GM12875 (cell line): Measurements from ENCODE around the gene KDM6B.
"Not testable (repeated sequence)": the region's sequence is repeated elsewhere in the genome, so short reads cannot be mapped to it uniquely, and the experiment has no call there.

Experiments used
- H3K4me3 ChIP-seq: one replicate; pipeline ENCODE4 v1.5.1; 2011; ENCODE audit warnings: low read depth, low read length, control low read depth
- TF ChIP-seq, protein P1 (sequence below): IDR thresholded peaks from 2 replicates; pipeline ENCODE4 v1.5.1; 2011; ENCODE audit warnings: low read depth, mild to moderate bottlenecking, control low read depth, inconsistent platforms, low read length, moderate library complexity, borderline replicate concordance; ENCODE audit not compliant: insufficient read depth

KDM6B gene

DNA sequence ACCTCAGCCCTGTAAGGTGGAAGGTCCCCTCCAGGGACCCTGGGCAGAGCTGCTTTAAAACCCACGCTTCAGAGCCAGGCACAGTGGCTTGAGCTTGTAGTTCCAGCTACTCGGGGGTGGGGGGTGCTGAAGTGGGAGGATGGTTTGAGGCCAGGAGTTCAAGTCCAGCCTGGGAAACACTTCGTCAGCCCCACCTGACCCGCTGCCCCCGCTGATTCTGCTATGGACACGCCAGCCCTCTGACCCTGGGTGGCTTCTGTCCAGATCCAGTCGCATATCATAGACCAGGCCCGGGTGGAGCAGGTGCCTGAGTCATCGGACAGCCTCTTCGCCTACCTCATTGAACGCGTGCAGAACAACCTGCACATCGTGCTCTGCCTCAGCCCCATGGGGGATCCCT, 35.2 kb upstream of the KDM6B start:
- TF ChIP-seq, protein P1, sequence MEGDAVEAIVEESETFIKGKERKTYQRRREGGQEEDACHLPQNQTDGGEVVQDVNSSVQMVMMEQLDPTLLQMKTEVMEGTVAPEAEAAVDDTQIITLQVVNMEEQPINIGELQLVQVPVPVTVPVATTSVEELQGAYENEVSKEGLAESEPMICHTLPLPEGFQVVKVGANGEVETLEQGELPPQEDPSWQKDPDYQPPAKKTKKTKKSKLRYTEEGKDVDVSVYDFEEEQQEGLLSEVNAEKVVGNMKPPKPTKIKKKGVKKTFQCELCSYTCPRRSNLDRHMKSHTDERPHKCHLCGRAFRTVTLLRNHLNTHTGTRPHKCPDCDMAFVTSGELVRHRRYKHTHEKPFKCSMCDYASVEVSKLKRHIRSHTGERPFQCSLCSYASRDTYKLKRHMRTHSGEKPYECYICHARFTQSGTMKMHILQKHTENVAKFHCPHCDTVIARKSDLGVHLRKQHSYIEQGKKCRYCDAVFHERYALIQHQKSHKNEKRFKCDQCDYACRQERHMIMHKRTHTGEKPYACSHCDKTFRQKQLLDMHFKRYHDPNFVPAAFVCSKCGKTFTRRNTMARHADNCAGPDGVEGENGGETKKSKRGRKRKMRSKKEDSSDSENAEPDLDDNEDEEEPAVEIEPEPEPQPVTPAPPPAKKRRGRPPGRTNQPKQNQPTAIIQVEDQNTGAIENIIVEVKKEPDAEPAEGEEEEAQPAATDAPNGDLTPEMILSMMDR = no peak
- no peak overlapping the region for H3K4me3 ChIP-seq

DNA sequence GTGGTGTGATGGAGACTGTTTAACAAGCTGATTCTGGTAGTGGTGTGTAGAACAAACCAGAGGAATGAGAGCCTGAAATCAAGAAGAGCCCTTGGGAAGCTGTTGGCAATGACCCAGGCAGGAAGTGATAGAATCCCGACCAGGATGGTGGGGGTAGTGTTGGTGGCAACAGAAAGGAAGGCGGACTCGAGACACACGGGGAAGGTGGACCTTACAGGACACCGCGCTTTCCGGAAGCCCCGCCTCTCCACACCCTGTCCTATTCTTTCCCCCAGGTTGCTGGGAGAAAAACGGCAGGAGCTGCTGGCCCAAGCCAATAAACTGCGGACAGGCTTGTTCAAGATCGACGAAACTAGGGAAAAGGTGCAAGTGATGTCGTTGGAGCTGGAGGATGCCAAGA, 30.0 kb upstream of the KDM6B start:
- H3K4me3 ChIP-seq = no peak overlapping the region

GRCh38 chr17:7806587-7806986, 27.4 kb upstream of the KDM6B start:
- H3K4me3 ChIP-seq = no peak overlapping the region
- TF ChIP-seq, protein P1 = no peak

More for the DNA sequence above, 30.0 kb upstream of the KDM6B start:
- TF ChIP-seq, protein P1 = no peak

DNA sequence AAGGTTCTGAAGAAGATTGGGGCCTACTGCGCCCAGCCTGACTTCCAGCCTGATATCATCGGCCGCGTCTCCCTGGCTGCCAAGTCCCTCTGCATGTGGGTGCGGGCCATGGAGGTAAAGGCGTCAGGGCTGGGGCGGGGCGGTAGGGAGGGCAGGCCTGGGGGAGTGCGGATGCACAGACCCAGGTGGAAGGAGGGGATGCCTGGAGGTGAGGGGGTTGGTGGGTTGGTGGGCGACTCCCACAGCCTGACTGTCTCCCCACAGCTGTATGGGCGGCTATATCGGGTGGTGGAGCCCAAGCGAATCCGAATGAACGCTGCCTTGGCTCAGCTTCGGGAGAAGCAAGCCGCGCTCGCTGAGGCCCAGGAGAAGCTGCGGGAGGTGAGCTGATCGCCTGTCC, 26.8 kb upstream of the KDM6B start:
- TF ChIP-seq, protein P1 = no peak
- no peak overlapping the region for H3K4me3 ChIP-seq

DNA sequence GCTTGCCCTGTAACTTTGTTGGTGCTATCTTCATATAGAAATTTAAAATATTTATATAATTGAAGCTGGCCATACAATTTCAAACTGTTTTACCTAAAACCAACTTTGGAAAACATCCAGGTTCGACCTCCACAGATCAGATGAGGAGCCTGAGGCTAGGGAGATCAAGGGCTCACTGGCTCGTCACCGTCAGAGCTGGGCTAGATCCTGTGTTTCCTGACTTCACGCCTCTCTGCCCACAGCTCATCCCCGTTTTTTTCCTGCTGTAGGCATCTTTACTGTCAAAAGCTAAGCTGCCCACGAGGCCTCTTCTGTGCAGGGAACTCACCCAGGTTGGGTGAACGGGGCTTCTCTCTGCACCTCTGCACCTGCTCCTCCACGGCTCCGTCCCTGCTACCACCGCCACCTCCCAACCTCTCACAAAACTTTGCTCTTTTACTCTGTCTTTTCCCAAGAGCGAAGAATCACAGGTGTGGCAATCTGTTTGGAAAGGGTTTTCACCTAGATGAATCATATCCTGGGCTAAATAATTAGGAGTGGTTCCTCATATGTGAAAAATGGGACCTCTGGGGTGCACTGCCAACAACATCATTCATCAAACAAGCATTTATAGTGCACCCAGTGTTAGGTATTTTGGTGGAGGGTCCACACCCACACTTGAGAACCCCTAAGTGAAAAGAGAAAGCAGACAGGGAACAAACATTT, 24.8 kb upstream of the KDM6B start:
- no peak overlapping the region for H3K4me3 ChIP-seq
- TF ChIP-seq, protein P1 = no peak

DNA sequence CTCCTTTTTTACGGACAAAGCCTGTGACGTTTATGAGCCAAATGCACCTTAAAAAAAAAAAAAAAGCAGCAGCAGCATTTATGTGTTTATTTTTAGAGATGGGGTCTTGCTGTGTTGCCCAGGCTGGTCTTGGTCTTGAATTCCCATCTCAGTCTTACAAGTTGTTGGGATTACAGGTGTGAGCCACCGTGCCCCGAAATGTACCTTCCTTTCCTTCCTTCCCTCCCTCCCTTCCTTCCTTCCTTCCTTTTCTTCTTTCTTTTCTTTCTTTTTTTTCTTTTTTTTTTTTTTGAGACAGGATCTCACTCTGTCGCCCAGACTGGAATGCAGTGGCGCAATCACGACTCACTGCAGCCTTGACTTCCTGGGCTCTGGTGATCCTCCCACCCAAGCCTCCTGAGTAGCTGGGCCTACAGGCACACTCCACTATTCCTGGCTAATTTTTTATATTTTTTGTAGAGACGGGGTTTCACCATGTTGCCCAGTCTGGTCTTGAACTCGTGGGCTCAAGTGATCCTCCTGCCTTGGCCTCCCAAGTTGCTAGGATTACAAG, 24.1 kb upstream of the KDM6B start:
- H3K4me3 ChIP-seq = not testable (repeated sequence)

DNA sequence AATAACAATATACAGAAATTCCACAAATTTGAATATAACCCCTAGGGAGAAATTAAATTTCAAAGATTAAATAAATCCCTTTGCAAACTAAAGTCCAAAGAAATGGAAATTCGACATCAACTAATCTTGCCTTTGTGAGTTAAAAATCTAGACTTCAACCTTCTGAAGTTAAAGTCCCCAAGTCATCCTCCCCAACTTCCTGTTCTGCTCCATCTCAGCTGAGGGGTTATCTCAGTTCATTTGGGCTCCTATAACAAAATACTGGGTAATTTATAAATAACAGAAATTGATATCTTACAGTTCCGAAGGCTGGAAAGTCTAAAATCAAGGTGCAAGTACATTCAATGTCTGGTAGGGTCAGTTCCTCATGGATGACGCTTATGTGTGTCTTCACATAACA, 22.8 kb upstream of the KDM6B start:
- no peak overlapping the region for H3K4me3 ChIP-seq
- TF ChIP-seq, protein P1 = no peak
